ENCODE results near the gene IFT52. TPM values are rescaled to one million over a fixed set of nuclear protein-coding genes. Genes with fewer than 3 reads are reported as not detected.
"Not testable (repeated sequence)": the region's sequence is repeated elsewhere in the genome, so short reads cannot be mapped to it uniquely, and the experiment has no call there.

Gene IFT52
- total RNA-seq, 1 donor from 2014 or later: 20.4 TPM

GRCh38 chr20:43631598-43631997, 40.9 kb downstream of the IFT52 start:
- TF ChIP-seq CTCF (IDR thresholded peaks at IDR 0.05): no peak
- intact Hi-C loops (cut with DNase I): no loop called here
- no peak for DNase-seq
- Histone ChIP-seq H3K27me3 (no peaks in the 10 kb centered on the region), H3K4me3 (no peak overlapping the region), H3K36me3 (peaks cover 40% of the 10 kb centered on the region), H3K27ac (no peak overlapping the region), H3K9me3 (no peaks in the 10 kb centered on the region), H3K4me1 (no peaks in the 10 kb centered on the region)
- ATAC-seq: no peak

- H3K36me3 ChIP-seq: peaks cover 69% of the 10 kb centered on the region
- DNase-seq (no peak), ATAC-seq (no peak)
- no peaks in the 10 kb centered on the region for H3K9me3 ChIP-seq
- intact Hi-C loops (cut with DNase I): no loop called here
- no peak overlapping the region for H3K4me3 ChIP-seq
- no peaks in the 10 kb centered on the region for H3K27me3 ChIP-seq
- H3K4me1 ChIP-seq: no peaks in the 10 kb centered on the region
- no peak for TF ChIP-seq CTCF (IDR thresholded peaks at IDR 0.05)
- H3K27ac ChIP-seq: no peak overlapping the region
These were observed 45.7 kb downstream of the IFT52 start for GRCh38 chr20:43636429-43636828.

- no peaks in the 10 kb centered on the region for H3K27me3 ChIP-seq
- H3K4me3 ChIP-seq: no peak overlapping the region
- no peaks in the 10 kb centered on the region for H3K4me1 ChIP-seq
- H3K9me3 ChIP-seq: no peaks in the 10 kb centered on the region
- intact Hi-C loops (cut with DNase I): no loop called here
- no peak for DNase-seq
- peaks cover 59% of the 10 kb centered on the region for H3K36me3 ChIP-seq
- TF ChIP-seq CTCF (IDR thresholded peaks at IDR 0.05): no peak
- ATAC-seq: no peak
- H3K27ac ChIP-seq: no peak overlapping the region
These were observed 51.8 kb downstream of the IFT52 start for GRCh38 chr20:43642548-43642947.

- intact Hi-C loops (cut with DNase I): no loop called here
- no peak for DNase-seq
- no peak for TF ChIP-seq CTCF (IDR thresholded peaks at IDR 0.05)
- H3K36me3 ChIP-seq: peaks cover 20% of the 10 kb centered on the region
- no peak for ATAC-seq
- no peaks in the 10 kb centered on the region for H3K9me3 ChIP-seq
- H3K27ac ChIP-seq: no peak overlapping the region
- H3K4me3 ChIP-seq: no peak overlapping the region
- no peaks in the 10 kb centered on the region for H3K4me1 ChIP-seq
- H3K27me3 ChIP-seq: no peaks in the 10 kb centered on the region
These were observed 60.3 kb downstream of the IFT52 start for GRCh38 chr20:43650997-43651525.

- ATAC-seq, DNase-seq, H3K27me3 ChIP-seq: not testable (repeated sequence)
These were observed 61.0 kb downstream of the IFT52 start for GRCh38 chr20:43651650-43652184.

GRCh38 chr20:43653966-43654365, 63.2 kb downstream of the IFT52 start:
- DNase-seq (no peak), ATAC-seq (no peak)
- TF ChIP-seq CTCF (IDR thresholded peaks at IDR 0.05): no peak
- Histone ChIP-seq H3K4me1 (no peaks in the 10 kb centered on the region), H3K36me3 (no peaks in the 10 kb centered on the region), H3K27ac (no peak overlapping the region), H3K4me3 (no peak overlapping the region), H3K9me3 (no peaks in the 10 kb centered on the region), H3K27me3 (no peaks in the 10 kb centered on the region)
- intact Hi-C loops (cut with DNase I): no loop called here

More at GRCh38 chr20:43651650-43652184, 61.0 kb downstream of the IFT52 start:
- H3K9me3 ChIP-seq; H3K27ac ChIP-seq; intact Hi-C loops (cut with DNase I); H3K4me1 ChIP-seq; H3K4me3 ChIP-seq: not testable (repeated sequence)
- peaks cover 13% of the 10 kb centered on the region for H3K36me3 ChIP-seq

- H3K9me3 ChIP-seq; H3K27ac ChIP-seq; H3K4me3 ChIP-seq; H3K36me3 ChIP-seq; intact Hi-C loops (cut with DNase I); H3K4me1 ChIP-seq; H3K27me3 ChIP-seq; DNase-seq; ATAC-seq: not testable (repeated sequence)
These were observed 64.4 kb downstream of the IFT52 start for GRCh38 chr20:43655176-43655575.
